A549 (cell line): Measurements from ENCODE around the gene MUC16.

Experiments used
- CHD4 ChIP-seq: fragments of 200-600 bp; sonication (generic); IDR thresholded peaks from 2 replicates; pipeline ENCODE4 v1.6.1; 2016; ENCODE audit warnings: antibody characterized with exemption, mild to moderate bottlenecking, borderline replicate concordance
- EP300 ChIP-seq, 2 experiments: fragments of >200 bp; sonication (Bioruptor Twin); formaldehyde crosslinking; IDR thresholded peaks; 2 replicates in 1 of 2; 3 replicates in 1 of 2; pipeline ENCODE4 v1.6.1; 2016 to 2017
- FOSB ChIP-seq: fragments of 250-450 bp; sonication (Bioruptor Pico); IDR thresholded peaks from 2 replicates; pipeline ENCODE4 v1.5.0; 2020; ENCODE audit warnings: mild to moderate bottlenecking, moderate library complexity
- HDAC2 ChIP-seq: fragments of 200-600 bp; sonication (generic); IDR thresholded peaks from 2 replicates; pipeline ENCODE4 v1.6.1; 2016
- HMGXB4 ChIP-seq: fragments of 250-450 bp; sonication (Bioruptor Pico); IDR thresholded peaks from 2 replicates; pipeline ENCODE4 v1.5.0; 2021; ENCODE audit warnings: mild to moderate bottlenecking, moderate library complexity, borderline replicate concordance
- JUN ChIP-seq, 2 experiments: fragments of >200 bp; sonication (Bioruptor Twin); formaldehyde crosslinking; IDR thresholded peaks; 2 replicates in 1 of 2; 3 replicates in 1 of 2; pipeline ENCODE4 v1.6.1; 2016 to 2017
- MAX ChIP-seq: IDR thresholded peaks from 2 replicates; pipeline ENCODE4 v1.6.1; 2012
- MAZ ChIP-seq: fragments of 150-350 bp; IDR thresholded peaks from 2 replicates; pipeline ENCODE4 v1.6.1; 2014; ENCODE audit warnings: antibody characterized with exemption, low read depth, low read length, borderline replicate concordance
- MYC ChIP-seq: IDR thresholded peaks from 2 replicates; pipeline ENCODE4 v1.6.1; 2012; ENCODE audit warnings: mild to moderate bottlenecking, inconsistent platforms, low read length, improper control_type of control experiment, borderline replicate concordance
- POLR2A ChIP-seq: IDR thresholded peaks from 2 replicates; pipeline ENCODE4 v1.6.1; 2012; ENCODE audit warnings: mild to moderate bottlenecking, low read length
- RAD21 ChIP-seq, 2 experiments: fragments of >200 bp in 1 of 2; sonication (Bioruptor Twin) in 1 of 2; formaldehyde crosslinking in 1 of 2; IDR thresholded peaks in 1 of 2; conservative IDR thresholded peaks in 1 of 2; 2 replicates in 1 of 2; 3 replicates in 1 of 2; pipeline ENCODE4 v1.6.1; 2012 to 2018; ENCODE audit warnings: inconsistent platforms in 1 of 2
- RFX5 ChIP-seq: fragments of 450-650 bp; IDR thresholded peaks from 2 replicates; pipeline ENCODE4 v1.7.1; 2014; ENCODE audit warnings: antibody characterized with exemption, mild to moderate bottlenecking, moderate library complexity
- RNF2 ChIP-seq: fragments of 200-600 bp; sonication (generic); IDR thresholded peaks from 2 replicates; pipeline ENCODE4 v1.6.1; 2016; ENCODE audit warnings: low read depth, mild to moderate bottlenecking, antibody characterized with exemption, moderate library complexity, borderline replicate concordance
- TF ChIP-seq, protein P1 (sequence below): fragments of >200 bp; sonication (Bioruptor Twin); formaldehyde crosslinking; IDR thresholded peaks from 3 replicates; pipeline ENCODE4 v1.5.1; 2016

DNA sequence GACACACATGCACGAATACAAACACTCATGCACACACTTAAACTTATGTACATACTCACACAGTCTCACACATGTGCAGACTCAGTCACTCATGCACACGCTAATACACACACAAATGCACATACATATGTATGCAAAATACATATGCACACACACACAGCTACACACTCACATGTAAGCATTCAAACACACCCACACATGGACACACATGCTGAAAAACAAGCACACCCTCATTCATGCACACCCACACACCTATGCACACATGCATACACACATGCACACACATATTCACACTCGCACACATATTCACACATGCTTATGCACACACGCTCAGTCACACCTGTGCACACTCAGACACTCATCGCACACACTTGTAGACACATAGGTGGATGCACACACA, 9.3 kb downstream of the MUC16 start:
- TF ChIP-seq, protein P1, sequence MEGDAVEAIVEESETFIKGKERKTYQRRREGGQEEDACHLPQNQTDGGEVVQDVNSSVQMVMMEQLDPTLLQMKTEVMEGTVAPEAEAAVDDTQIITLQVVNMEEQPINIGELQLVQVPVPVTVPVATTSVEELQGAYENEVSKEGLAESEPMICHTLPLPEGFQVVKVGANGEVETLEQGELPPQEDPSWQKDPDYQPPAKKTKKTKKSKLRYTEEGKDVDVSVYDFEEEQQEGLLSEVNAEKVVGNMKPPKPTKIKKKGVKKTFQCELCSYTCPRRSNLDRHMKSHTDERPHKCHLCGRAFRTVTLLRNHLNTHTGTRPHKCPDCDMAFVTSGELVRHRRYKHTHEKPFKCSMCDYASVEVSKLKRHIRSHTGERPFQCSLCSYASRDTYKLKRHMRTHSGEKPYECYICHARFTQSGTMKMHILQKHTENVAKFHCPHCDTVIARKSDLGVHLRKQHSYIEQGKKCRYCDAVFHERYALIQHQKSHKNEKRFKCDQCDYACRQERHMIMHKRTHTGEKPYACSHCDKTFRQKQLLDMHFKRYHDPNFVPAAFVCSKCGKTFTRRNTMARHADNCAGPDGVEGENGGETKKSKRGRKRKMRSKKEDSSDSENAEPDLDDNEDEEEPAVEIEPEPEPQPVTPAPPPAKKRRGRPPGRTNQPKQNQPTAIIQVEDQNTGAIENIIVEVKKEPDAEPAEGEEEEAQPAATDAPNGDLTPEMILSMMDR = no peak
- TF ChIP-seq POLR2A (no peak), JUN (IDR thresholded peaks at IDR 0.05) (no peak), MYC (no peak), RAD21 (conservative IDR thresholded peaks at IDR 0.05 in 1 of 2, IDR thresholded peaks at IDR 0.05 in 1 of 2) (no peak), MAX (no peak), FOSB (CRISPR knock-in tag) (no peak), RFX5 (no peak), RNF2 (no peak), MAZ (no peak), EP300 (IDR thresholded peaks at IDR 0.05) (no peak), HDAC2 (no peak), CHD4 (no peak), HMGXB4 (CRISPR knock-in tag) (no peak)
